Liver (tissue), 3 donors: ENCODE data around the gene TMEM232.

Source experiments
- CTCF ChIP-seq: fragments of 150-350 bp; IDR thresholded peaks from 2 replicates; pipeline ENCODE4 v1.5.1; 2017; ENCODE audit warnings: improper control_type of control experiment, low read depth, low read length; ENCODE audit not compliant: missing input control
- GABPA ChIP-seq, 2 donors: IDR thresholded peaks in 1 of 2; conservative IDR thresholded peaks in 1 of 2; 2 replicates each; pipeline ENCODE4 v1.6.1; 2016; ENCODE audit warnings: antibody characterized with exemption in 2 of 2, mild to moderate bottlenecking in 1 of 2, moderate library complexity in 1 of 2
- HNF4A ChIP-seq, 2 donors: conservative IDR thresholded peaks; 2 replicates each; pipeline ENCODE4 v1.6.1; 2016; ENCODE audit warnings: antibody characterized with exemption in 2 of 2, mild to moderate bottlenecking in 2 of 2
- HNF4G ChIP-seq: IDR thresholded peaks from 2 replicates; pipeline ENCODE4 v1.6.1; 2016; ENCODE audit warnings: antibody characterized with exemption
- JUND ChIP-seq, 2 donors: IDR thresholded peaks; 2 replicates each; pipeline ENCODE4 v1.6.1; 2016; ENCODE audit warnings: antibody characterized with exemption in 2 of 2
- RAD21 ChIP-seq, 2 donors: IDR thresholded peaks; 2 replicates each; pipeline ENCODE4 v1.6.1; 2016; ENCODE audit warnings: antibody characterized with exemption in 2 of 2, mild to moderate bottlenecking in 2 of 2
- RXRA ChIP-seq, 2 donors: IDR thresholded peaks; 2 replicates each; pipeline ENCODE4 v1.6.1; 2017 to 2018; ENCODE audit warnings: antibody characterized with exemption in 2 of 2, mild to moderate bottlenecking in 1 of 2
- SP1 ChIP-seq: IDR thresholded peaks from 2 replicates; pipeline ENCODE4 v1.6.1; 2018; ENCODE audit warnings: antibody characterized with exemption, mild to moderate bottlenecking
- TAF1 ChIP-seq: conservative IDR thresholded peaks from 2 replicates; pipeline ENCODE4 v1.6.1; 2016; ENCODE audit warnings: antibody characterized with exemption, mild to moderate bottlenecking
- YY1 ChIP-seq: IDR thresholded peaks from 2 replicates; pipeline ENCODE4 v1.6.1; 2016; ENCODE audit warnings: antibody characterized with exemption, mild to moderate bottlenecking
- TF ChIP-seq, protein P1 (sequence below): IDR thresholded peaks from 2 replicates; pipeline ENCODE4 v1.6.1; 2016; ENCODE audit warnings: antibody characterized with exemption
- TF ChIP-seq, protein P2 (sequence below): IDR thresholded peaks from 2 replicates; pipeline ENCODE4 v1.6.1; 2016; ENCODE audit warnings: antibody characterized with exemption, mild to moderate bottlenecking
- TF ChIP-seq, protein P3 (sequence below): IDR thresholded peaks from 2 replicates; pipeline ENCODE4 v1.6.1; 2016; ENCODE audit warnings: antibody characterized with exemption
- donor health status: healthy.
- donor health status: healthy.

DNA sequence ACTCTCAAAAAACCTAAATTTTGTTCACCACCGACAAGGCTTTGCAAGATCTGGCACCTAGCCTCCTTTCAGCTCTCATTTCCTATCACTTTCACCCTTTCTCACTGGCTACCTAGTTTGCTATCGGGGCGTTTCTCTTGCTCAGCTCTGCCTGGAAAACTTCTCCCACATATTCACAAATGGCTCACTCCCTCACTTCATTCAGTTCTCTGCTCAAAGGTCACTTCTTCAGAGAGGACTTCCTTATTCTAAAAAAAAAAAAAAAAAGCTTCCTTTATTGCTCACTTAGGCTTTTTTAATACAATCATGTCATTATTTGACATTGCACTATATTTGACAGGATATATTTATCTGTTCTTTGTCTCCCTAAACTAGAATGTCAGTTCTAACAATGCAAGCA is 10.3 kb upstream of the TMEM232 start:
- TF ChIP-seq CTCF (no peak), GABPA (IDR thresholded peaks at IDR 0.05 in 1 of 2, conservative IDR thresholded peaks at IDR 0.05 in 1 of 2) (no peak), SP1 (no peak), HNF4G (no peak), YY1 (no peak), RXRA (IDR thresholded peaks at IDR 0.05) (no peak), JUND (IDR thresholded peaks at IDR 0.05) (no peak), HNF4A (conservative IDR thresholded peaks at IDR 0.05) (no peak), RAD21 (IDR thresholded peaks at IDR 0.05) (no peak), TAF1 (no peak)
- TF ChIP-seq, protein P1, sequence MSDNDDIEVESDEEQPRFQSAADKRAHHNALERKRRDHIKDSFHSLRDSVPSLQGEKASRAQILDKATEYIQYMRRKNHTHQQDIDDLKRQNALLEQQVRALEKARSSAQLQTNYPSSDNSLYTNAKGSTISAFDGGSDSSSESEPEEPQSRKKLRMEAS = no peak
- TF ChIP-seq, protein P2, sequence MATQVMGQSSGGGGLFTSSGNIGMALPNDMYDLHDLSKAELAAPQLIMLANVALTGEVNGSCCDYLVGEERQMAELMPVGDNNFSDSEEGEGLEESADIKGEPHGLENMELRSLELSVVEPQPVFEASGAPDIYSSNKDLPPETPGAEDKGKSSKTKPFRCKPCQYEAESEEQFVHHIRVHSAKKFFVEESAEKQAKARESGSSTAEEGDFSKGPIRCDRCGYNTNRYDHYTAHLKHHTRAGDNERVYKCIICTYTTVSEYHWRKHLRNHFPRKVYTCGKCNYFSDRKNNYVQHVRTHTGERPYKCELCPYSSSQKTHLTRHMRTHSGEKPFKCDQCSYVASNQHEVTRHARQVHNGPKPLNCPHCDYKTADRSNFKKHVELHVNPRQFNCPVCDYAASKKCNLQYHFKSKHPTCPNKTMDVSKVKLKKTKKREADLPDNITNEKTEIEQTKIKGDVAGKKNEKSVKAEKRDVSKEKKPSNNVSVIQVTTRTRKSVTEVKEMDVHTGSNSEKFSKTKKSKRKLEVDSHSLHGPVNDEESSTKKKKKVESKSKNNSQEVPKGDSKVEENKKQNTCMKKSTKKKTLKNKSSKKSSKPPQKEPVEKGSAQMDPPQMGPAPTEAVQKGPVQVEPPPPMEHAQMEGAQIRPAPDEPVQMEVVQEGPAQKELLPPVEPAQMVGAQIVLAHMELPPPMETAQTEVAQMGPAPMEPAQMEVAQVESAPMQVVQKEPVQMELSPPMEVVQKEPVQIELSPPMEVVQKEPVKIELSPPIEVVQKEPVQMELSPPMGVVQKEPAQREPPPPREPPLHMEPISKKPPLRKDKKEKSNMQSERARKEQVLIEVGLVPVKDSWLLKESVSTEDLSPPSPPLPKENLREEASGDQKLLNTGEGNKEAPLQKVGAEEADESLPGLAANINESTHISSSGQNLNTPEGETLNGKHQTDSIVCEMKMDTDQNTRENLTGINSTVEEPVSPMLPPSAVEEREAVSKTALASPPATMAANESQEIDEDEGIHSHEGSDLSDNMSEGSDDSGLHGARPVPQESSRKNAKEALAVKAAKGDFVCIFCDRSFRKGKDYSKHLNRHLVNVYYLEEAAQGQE = no peak
- TF ChIP-seq, protein P3, sequence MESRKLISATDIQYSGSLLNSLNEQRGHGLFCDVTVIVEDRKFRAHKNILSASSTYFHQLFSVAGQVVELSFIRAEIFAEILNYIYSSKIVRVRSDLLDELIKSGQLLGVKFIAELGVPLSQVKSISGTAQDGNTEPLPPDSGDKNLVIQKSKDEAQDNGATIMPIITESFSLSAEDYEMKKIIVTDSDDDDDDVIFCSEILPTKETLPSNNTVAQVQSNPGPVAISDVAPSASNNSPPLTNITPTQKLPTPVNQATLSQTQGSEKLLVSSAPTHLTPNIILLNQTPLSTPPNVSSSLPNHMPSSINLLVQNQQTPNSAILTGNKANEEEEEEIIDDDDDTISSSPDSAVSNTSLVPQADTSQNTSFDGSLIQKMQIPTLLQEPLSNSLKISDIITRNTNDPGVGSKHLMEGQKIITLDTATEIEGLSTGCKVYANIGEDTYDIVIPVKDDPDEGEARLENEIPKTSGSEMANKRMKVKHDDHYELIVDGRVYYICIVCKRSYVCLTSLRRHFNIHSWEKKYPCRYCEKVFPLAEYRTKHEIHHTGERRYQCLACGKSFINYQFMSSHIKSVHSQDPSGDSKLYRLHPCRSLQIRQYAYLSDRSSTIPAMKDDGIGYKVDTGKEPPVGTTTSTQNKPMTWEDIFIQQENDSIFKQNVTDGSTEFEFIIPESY = no peak
